HepG2 (cell line): Measurements from ENCODE around the gene SPINK6. TPM values are rescaled to one million over a fixed set of nuclear protein-coding genes. Genes with fewer than 3 reads are reported as not detected.
A peak's percentile ranks its signal among the peaks of the same experiment; 100 is the strongest.

Experiments used
- ATAC-seq: fragments of 200-7000 bp; cut with Tn5 transposase; 3 replicates; pipeline ENCODE4 v1.9.1; 2020; ENCODE audit warnings: mild to moderate bottlenecking, moderate library complexity
- BruUV-seq: library from RNA; stranded (reverse); fragments of 400-500 nt; replicated peaks from 2 replicates; lab custom pipeline; 2021; lab: Mats Ljungman, UMichigan
- CTCF ChIA-PET: fragments of 300-600 bp; formaldehyde crosslinking; extraction: SDS; loops from one replicate; lab custom pipeline; 2021; ENCODE audit warnings: low total read pairs, inconsistent platforms, low intra/inter-chr PET ratio; lab: Yijun Ruan, JAX
- POLR2A ChIA-PET: fragments of 350-600 bp; sonication (Branson Sonifier 250); formaldehyde crosslinking; loops from one replicate; lab custom pipeline; 2020; ENCODE audit warnings: antibody characterized with exemption, inconsistent platforms; lab: Yijun Ruan, JAX
- DNase-seq: peaks from one replicate; pipeline ENCODE4 v3.0.0-alpha.2; 2015; ENCODE audit warnings: low spot score
- FAIRE-seq: peaks from 3 replicates; lab custom pipeline; 2011; peaks lifted over from hg19 to GRCh38; lab: Jason Lieb, UNC
- H2AFZ ChIP-seq: one replicate; pipeline ENCODE4 v1.6.1; 2011; ENCODE audit warnings: low read length, inconsistent platforms
- H3K27ac ChIP-seq: fragments of 300-600 bp; 3 replicates; pipeline ENCODE4 v1.8.0; 2011; ENCODE audit warnings: mixed run types, mild to moderate bottlenecking, mixed read lengths, low read length, inconsistent platforms; ENCODE audit not compliant: insufficient read depth; ENCODE audit errors: extremely low read length
- H3K27me3 ChIP-seq, 2 experiments: fragments of 200-600 bp in 1 of 2; 2 replicates in 1 of 2; 3 replicates in 1 of 2; pipeline versions ENCODE4 v1.6.0 to v1.8.0; 2011; ENCODE audit warnings: low read length in 2 of 2, mild to moderate bottlenecking in 2 of 2, moderate library complexity in 2 of 2, inconsistent platforms in 1 of 2; ENCODE audit not compliant: insufficient read depth in 2 of 2, control insufficient read depth in 1 of 2
- H3K36me3 ChIP-seq, 2 experiments: fragments of 200-600 bp in 1 of 2; replicated peaks in 1 of 2; 2 replicates in 1 of 2; 3 replicates in 1 of 2; pipeline versions ENCODE4 v1.5.1 to v1.8.0; 2011; ENCODE audit warnings: low read length in 2 of 2, inconsistent platforms in 1 of 2; ENCODE audit not compliant: insufficient read depth in 2 of 2, control insufficient read depth in 1 of 2
- H3K4me1 ChIP-seq: 2 replicates; pipeline ENCODE4 v1.5.1; 2012; ENCODE audit warnings: low read length, inconsistent platforms; ENCODE audit not compliant: insufficient read depth
- H3K4me2 ChIP-seq: 2 replicates; pipeline ENCODE4 v1.6.0; 2011; ENCODE audit warnings: low read depth, low read length, inconsistent platforms
- H3K4me3 ChIP-seq, 3 experiments: fragments of 200-600 bp in 1 of 3; sonication (generic), shearing (Covaris generic) in 1 of 3; replicated peaks in 1 of 3; 2 replicates each; pipeline ENCODE4 v1.5.1; 2011 to 2016; ENCODE audit warnings: low read length in 3 of 3, inconsistent platforms in 2 of 3, low read depth in 2 of 3, mild to moderate bottlenecking in 2 of 3, control low read depth in 1 of 3, mixed read lengths in 1 of 3; ENCODE audit not compliant: insufficient read depth in 1 of 3
- H3K79me2 ChIP-seq: one replicate; pipeline ENCODE4 v1.6.1; 2011; ENCODE audit warnings: low read length, inconsistent platforms; ENCODE audit not compliant: insufficient read depth
- H3K9ac ChIP-seq: 2 replicates; pipeline ENCODE4 v1.6.0; 2011; ENCODE audit warnings: mild to moderate bottlenecking, low read depth, low read length, inconsistent platforms; ENCODE audit not compliant: insufficient read depth
- H3K9me3 ChIP-seq: 2 replicates; pipeline ENCODE4 v1.5.1; 2012; ENCODE audit warnings: mild to moderate bottlenecking, low read length
- H4K20me1 ChIP-seq: 2 replicates; pipeline ENCODE4 v1.6.0; 2011; ENCODE audit warnings: inconsistent platforms, mild to moderate bottlenecking, low read length, moderate library complexity; ENCODE audit not compliant: insufficient read depth
- ARNTL ChIP-seq: sonication (generic); formaldehyde crosslinking; IDR thresholded peaks from 2 replicates; pipeline ENCODE4 v1.4.0; 2020; ENCODE audit warnings: mild to moderate bottlenecking, missing genetic modification reagents
- CEBPG ChIP-seq: IDR thresholded peaks from 2 replicates; pipeline ENCODE4 v1.6.1; 2016
- ETV5 ChIP-seq: IDR thresholded peaks from 2 replicates; pipeline ENCODE4 v1.6.1; 2018; ENCODE audit warnings: missing biosample characterization, missing genetic modification reagents, inconsistent platforms, borderline replicate concordance
- HIVEP1 ChIP-seq: sonication (generic); formaldehyde crosslinking; IDR thresholded peaks from 2 replicates; pipeline ENCODE4 v1.4.0; 2020; ENCODE audit warnings: mild to moderate bottlenecking, missing genetic modification reagents
- MAFG ChIP-seq: sonication (generic); formaldehyde crosslinking; IDR thresholded peaks from 2 replicates; pipeline ENCODE4 v1.5.1; 2020; ENCODE audit warnings: mild to moderate bottlenecking, missing genetic modification reagents
- NFE2 ChIP-seq: sonication (generic); formaldehyde crosslinking; IDR thresholded peaks from 2 replicates; pipeline ENCODE4 v1.4.0; 2020; ENCODE audit warnings: missing genetic modification reagents
- NPAS2 ChIP-seq: sonication (generic); formaldehyde crosslinking; IDR thresholded peaks from 2 replicates; pipeline ENCODE4 v1.8.0; 2022; ENCODE audit warnings: mild to moderate bottlenecking, missing genetic modification reagents, borderline replicate concordance
- NRL ChIP-seq: sonication (generic); formaldehyde crosslinking; IDR thresholded peaks from 2 replicates; pipeline ENCODE4 v1.5.0; 2020; ENCODE audit warnings: missing genetic modification reagents, mild to moderate bottlenecking, moderate library complexity, borderline replicate concordance
- ZEB1 ChIP-seq: IDR thresholded peaks from 2 replicates; pipeline ENCODE4 v1.6.1; 2012; ENCODE audit warnings: mild to moderate bottlenecking, low read depth, inconsistent platforms; ENCODE audit not compliant: insufficient replicate concordance
- ZMYM3 ChIP-seq: sonication (generic); formaldehyde crosslinking; IDR thresholded peaks from 2 replicates; pipeline ENCODE4 v1.5.1; 2020; ENCODE audit warnings: mild to moderate bottlenecking, missing genetic modification reagents
- ZNF224 ChIP-seq: sonication (generic); formaldehyde crosslinking; IDR thresholded peaks from 2 replicates; pipeline ENCODE4 v1.5.0; 2020; ENCODE audit warnings: mild to moderate bottlenecking, missing genetic modification reagents
- ZNF263 ChIP-seq: sonication (generic); formaldehyde crosslinking; IDR thresholded peaks from 2 replicates; pipeline ENCODE4 v1.4.0; 2020; ENCODE audit warnings: missing genetic modification reagents
- ZNF547 ChIP-seq: sonication (generic); formaldehyde crosslinking; IDR thresholded peaks from 2 replicates; pipeline ENCODE4 v1.5.1; 2020; ENCODE audit warnings: mild to moderate bottlenecking, missing genetic modification reagents
- ZNF703 ChIP-seq: sonication (generic); formaldehyde crosslinking; IDR thresholded peaks from 2 replicates; pipeline ENCODE4 v1.5.1; 2020; ENCODE audit warnings: missing genetic modification reagents, mild to moderate bottlenecking, moderate library complexity, borderline replicate concordance
- ZNF749 ChIP-seq: sonication (generic); formaldehyde crosslinking; IDR thresholded peaks from 2 replicates; pipeline ENCODE4 v1.8.0; 2022; ENCODE audit warnings: mild to moderate bottlenecking, missing genetic modification reagents, moderate library complexity, borderline replicate concordance
- ZZZ3 ChIP-seq: sonication (generic); formaldehyde crosslinking; IDR thresholded peaks from 2 replicates; pipeline ENCODE4 v1.4.0; 2020; ENCODE audit warnings: missing genetic modification reagents, mild to moderate bottlenecking, borderline replicate concordance
- WGBS: methylation state at CpG from one replicate; pipeline ENCODE4 v1.1.6; 2017; ENCODE audit warnings: low lambda C conversion rate; 5-methylcytosine and 5-hydroxymethylcytosine counted together
- in situ Hi-C: cut with HindIII; loops from 2 replicates; pipeline ENCODE4 v1.10.0; 2017; ENCODE audit warnings: low pct_unique_long_range_greater_than_20kb; ENCODE audit not compliant: extremely low pct_ligation_motif_present
- intact Hi-C: fragments of 100-400 bp; cut with micrococcal nuclease; formaldehyde crosslinking; loops from one replicate; pipeline ENCODE4 v1.10.0; 2022; ENCODE audit not compliant: unreplicated experiment
- polyA plus RNA-seq, 8 experiments: library from polyadenylated mRNA; depleted of rRNA in 3 of 8; stranded (reverse) in 7 of 8; unstranded in 1 of 8; fragments of >200 nt; fragmentation: Illumina TruSeq in 4 of 8; extraction: Trizol in 4 of 8; gene quantifications; 2 replicates each; pipeline versions ENCODE4 v1.2.1 to v1.2.3, GENCODE V29; 2011 to 2016; ENCODE audit warnings: low read depth in 4 of 8, missing spikeins in 1 of 8, mixed read lengths in 1 of 8; ENCODE audit not compliant: insufficient read depth in 1 of 8
- total RNA-seq, 5 experiments: library from RNA; depleted of rRNA; stranded (reverse); fragments of >200 nt; fragmentation: Illumina TruSeq; extraction: Trizol; gene quantifications; 2 replicates each; pipeline ENCODE4 v1.2.3, GENCODE V29; 2016; ENCODE audit warnings: low read depth in 1 of 5
- TF ChIP-seq, protein P1 (sequence below): sonication (generic); formaldehyde crosslinking; IDR thresholded peaks from 2 replicates; pipeline ENCODE4 v1.4.0; 2020; ENCODE audit warnings: mild to moderate bottlenecking, missing genetic modification reagents
- TF ChIP-seq, protein P2 (sequence below): sonication (generic); formaldehyde crosslinking; IDR thresholded peaks from 2 replicates; pipeline ENCODE4 v1.5.0; 2020; ENCODE audit warnings: mild to moderate bottlenecking, missing genetic modification reagents, borderline replicate concordance

SPINK6 gene
- total and polyA plus RNA-seq, 2 of the 13 experiments (the other 11 are each of a cell fraction or from before 2014, with no cell fraction given), result not detected

DNA sequence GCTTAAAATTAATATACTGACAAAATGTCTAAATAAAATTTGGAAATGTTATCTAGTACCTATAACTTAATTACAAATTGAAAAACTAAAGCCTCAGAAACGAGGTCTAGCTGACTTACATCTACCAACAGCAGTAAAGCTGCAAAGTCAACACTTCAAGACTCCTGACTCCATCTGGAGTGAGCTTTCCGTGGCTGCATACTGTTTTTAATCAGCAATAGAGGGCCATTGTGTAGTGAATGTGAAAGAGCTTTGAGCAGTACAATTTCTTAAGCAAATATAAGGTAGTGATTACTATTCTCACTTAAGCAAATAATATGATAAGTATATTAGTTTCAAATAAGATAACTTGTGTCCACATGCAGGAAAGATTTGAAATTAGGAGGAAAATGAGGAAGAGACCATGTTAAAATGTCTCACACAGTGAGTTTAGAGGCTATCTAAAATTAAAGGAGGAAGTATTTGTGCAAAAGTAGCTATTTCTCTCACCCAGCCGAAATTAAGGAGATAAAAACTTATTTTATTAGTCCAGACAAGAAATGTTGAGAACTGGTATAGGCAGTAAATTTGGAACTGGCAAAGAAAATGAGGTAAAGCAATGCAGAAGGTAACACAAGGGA lies 6.4 kb downstream of the SPINK6 start:
- intact Hi-C loops (no loop called here), in situ Hi-C loops (no loop called here)
- Histone ChIP-seq H4K20me1 (no peaks in the 10 kb centered on the region), H3K4me3 (no peak overlapping the region), H3K9ac (no peak overlapping the region), H3K79me2 (no peaks in the 10 kb centered on the region), H2AFZ (no peak overlapping the region), H3K4me2 (no peak overlapping the region), H3K4me1 (no peaks in the 10 kb centered on the region), H3K27ac (no peak overlapping the region), H3K27me3 (no peaks in the 10 kb centered on the region), H3K9me3 (no peaks in the 10 kb centered on the region), H3K36me3 (no peaks in the 10 kb centered on the region)
- 3% methylated on average over 3 of the region's 3 CpGs for whole genome bisulfite sequencing
- BruUV-seq, result no TSS peak
- no peak for FAIRE-seq
- ChIA-PET CTCF (no interaction called here), POLR2A (no interaction called here)
- ATAC-seq, result no peak
- peak; percentile 1 for DNase-seq
- TF ChIP-seq ZNF749 (CRISPR knock-in tag) (no peak), ZNF263 (CRISPR knock-in tag) (no peak), NRL (no peak), MAFG (CRISPR knock-in tag) (no peak), ZEB1 (no peak), ZNF703 (CRISPR knock-in tag) (no peak), ZZZ3 (CRISPR knock-in tag) (no peak), NPAS2 (CRISPR knock-in tag) (no peak), ZNF547 (CRISPR knock-in tag) (no peak), CEBPG (CRISPR knock-in tag) (no peak), ZNF224 (CRISPR knock-in tag) (no peak), ZMYM3 (CRISPR knock-in tag) (no peak), ETV5 (CRISPR knock-in tag) (no peak), ARNTL (no peak), NFE2 (no peak), HIVEP1 (no peak)
- TF ChIP-seq, protein P1, sequence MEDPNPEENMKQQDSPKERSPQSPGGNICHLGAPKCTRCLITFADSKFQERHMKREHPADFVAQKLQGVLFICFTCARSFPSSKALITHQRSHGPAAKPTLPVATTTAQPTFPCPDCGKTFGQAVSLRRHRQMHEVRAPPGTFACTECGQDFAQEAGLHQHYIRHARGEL (CRISPR knock-in tag), result no peak
- TF ChIP-seq, protein P2, sequence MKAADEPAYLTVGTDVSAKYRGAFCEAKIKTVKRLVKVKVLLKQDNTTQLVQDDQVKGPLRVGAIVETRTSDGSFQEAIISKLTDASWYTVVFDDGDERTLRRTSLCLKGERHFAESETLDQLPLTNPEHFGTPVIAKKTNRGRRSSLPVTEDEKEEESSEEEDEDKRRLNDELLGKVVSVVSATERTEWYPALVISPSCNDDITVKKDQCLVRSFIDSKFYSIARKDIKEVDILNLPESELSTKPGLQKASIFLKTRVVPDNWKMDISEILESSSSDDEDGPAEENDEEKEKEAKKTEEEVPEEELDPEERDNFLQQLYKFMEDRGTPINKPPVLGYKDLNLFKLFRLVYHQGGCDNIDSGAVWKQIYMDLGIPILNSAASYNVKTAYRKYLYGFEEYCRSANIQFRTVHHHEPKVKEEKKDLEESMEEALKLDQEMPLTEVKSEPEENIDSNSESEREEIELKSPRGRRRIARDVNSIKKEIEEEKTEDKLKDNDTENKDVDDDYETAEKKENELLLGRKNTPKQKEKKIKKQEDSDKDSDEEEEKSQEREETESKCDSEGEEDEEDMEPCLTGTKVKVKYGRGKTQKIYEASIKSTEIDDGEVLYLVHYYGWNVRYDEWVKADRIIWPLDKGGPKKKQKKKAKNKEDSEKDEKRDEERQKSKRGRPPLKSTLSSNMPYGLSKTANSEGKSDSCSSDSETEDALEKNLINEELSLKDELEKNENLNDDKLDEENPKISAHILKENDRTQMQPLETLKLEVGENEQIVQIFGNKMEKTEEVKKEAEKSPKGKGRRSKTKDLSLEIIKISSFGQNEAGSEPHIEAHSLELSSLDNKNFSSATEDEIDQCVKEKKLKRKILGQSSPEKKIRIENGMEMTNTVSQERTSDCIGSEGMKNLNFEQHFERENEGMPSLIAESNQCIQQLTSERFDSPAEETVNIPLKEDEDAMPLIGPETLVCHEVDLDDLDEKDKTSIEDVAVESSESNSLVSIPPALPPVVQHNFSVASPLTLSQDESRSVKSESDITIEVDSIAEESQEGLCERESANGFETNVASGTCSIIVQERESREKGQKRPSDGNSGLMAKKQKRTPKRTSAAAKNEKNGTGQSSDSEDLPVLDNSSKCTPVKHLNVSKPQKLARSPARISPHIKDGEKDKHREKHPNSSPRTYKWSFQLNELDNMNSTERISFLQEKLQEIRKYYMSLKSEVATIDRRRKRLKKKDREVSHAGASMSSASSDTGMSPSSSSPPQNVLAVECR (CRISPR knock-in tag), result no peak
